IMR-90 (cell line): ENCODE data around the gene NRXN2. TPM values are rescaled to one million over a fixed set of nuclear protein-coding genes. Genes with fewer than 3 reads are reported as not detected.

ENCODE experiments used
- ATAC-seq: fragments of 200-7000 bp; cut with Tn5 transposase; 2 replicates; pipeline ENCODE4 v1.9.1; 2020; ENCODE audit warnings: low read depth, mild to moderate bottlenecking, moderate library complexity
- BruUV-seq: library from RNA; stranded (reverse); fragments of 400-500 nt; replicated peaks from 2 replicates; lab custom pipeline; 2021; lab: Mats Ljungman, UMichigan
- CTCF ChIA-PET: fragments of 300-600 bp; formaldehyde crosslinking; extraction: SDS; loops from one replicate; lab custom pipeline; 2021; ENCODE audit warnings: antibody characterized with exemption; lab: Yijun Ruan, JAX
- POLR2A ChIA-PET: fragments of 300-600 bp; sonication (Branson Sonifier 250); formaldehyde crosslinking; loops from one replicate; lab custom pipeline; 2022; ENCODE audit warnings: antibody characterized with exemption; ENCODE audit not compliant: unreplicated experiment; lab: Charles Lee
- DNase-seq: peaks from one replicate; pipeline ENCODE4 v3.0.0; 2013
- H2AFZ ChIP-seq: replicated peaks from 2 replicates; pipeline ENCODE3; 2013; ENCODE audit warnings: low read length, mild to moderate bottlenecking; ENCODE audit not compliant: poor library complexity
- H2AK5ac ChIP-seq: 2 replicates; pipeline ENCODE4 v1.6.1; 2013; ENCODE audit warnings: low read depth, low read length, inconsistent platforms
- H2AK9ac ChIP-seq: replicated peaks from 2 replicates; pipeline ENCODE3; 2013; ENCODE audit warnings: mild to moderate bottlenecking, low read depth, low read length, moderate library complexity; ENCODE audit not compliant: poor library complexity
- H2BK120ac ChIP-seq: 2 replicates; pipeline ENCODE4 v1.6.1; 2013; ENCODE audit warnings: low read depth, low read length, inconsistent platforms
- H2BK15ac ChIP-seq: 3 replicates; pipeline ENCODE4 v1.6.1; 2013; ENCODE audit warnings: low read depth, low read length, inconsistent platforms
- H2BK20ac ChIP-seq: 2 replicates; pipeline ENCODE4 v1.6.1; 2013; ENCODE audit warnings: low read depth, mild to moderate bottlenecking, inconsistent platforms, low read length, moderate library complexity
- H2BK5ac ChIP-seq: 2 replicates; pipeline ENCODE4 v1.6.1; 2013; ENCODE audit warnings: mild to moderate bottlenecking, low read depth, low read length, inconsistent platforms; ENCODE audit not compliant: poor library complexity, severe bottlenecking
- H3K14ac ChIP-seq: replicated peaks from 2 replicates; pipeline ENCODE4 v1.6.1; 2013; ENCODE audit warnings: low read depth, low read length, inconsistent platforms
- H3K18ac ChIP-seq: 2 replicates; pipeline ENCODE4 v1.6.1; 2013; ENCODE audit warnings: low read depth, low read length, control low read depth
- H3K23ac ChIP-seq: 2 replicates; pipeline ENCODE4 v1.6.1; 2013; ENCODE audit warnings: low read depth, low read length, inconsistent platforms
- H3K27ac ChIP-seq: 2 replicates; pipeline ENCODE4 v1.5.1; 2013; ENCODE audit warnings: mild to moderate bottlenecking, control low read depth, low read length; ENCODE audit not compliant: insufficient read depth
- H3K27me3 ChIP-seq: 2 replicates; pipeline ENCODE4 v1.6.1; 2013; ENCODE audit warnings: low read length; ENCODE audit not compliant: control insufficient read depth, insufficient read depth
- H3K36me3 ChIP-seq: 2 replicates; pipeline ENCODE4 v1.6.1; 2013; ENCODE audit warnings: low read length, mixed read lengths; ENCODE audit not compliant: control insufficient read depth, insufficient read depth
- H3K4ac ChIP-seq: 2 replicates; pipeline ENCODE4 v1.6.1; 2013; ENCODE audit warnings: low read depth, low read length, inconsistent platforms
- H3K4me1 ChIP-seq: 2 replicates; pipeline ENCODE4 v1.6.1; 2013; ENCODE audit warnings: low read length, mixed read lengths; ENCODE audit not compliant: control insufficient read depth, insufficient read depth
- H3K4me2 ChIP-seq: 2 replicates; pipeline ENCODE4 v1.6.1; 2013; ENCODE audit warnings: low read depth, mild to moderate bottlenecking, control low read depth, low read length, moderate library complexity
- H3K4me3 ChIP-seq: 2 replicates; pipeline ENCODE4 v1.5.1; 2013; ENCODE audit warnings: low read depth, mild to moderate bottlenecking, control low read depth, low read length, moderate library complexity; ENCODE audit not compliant: insufficient read depth
- H3K56ac ChIP-seq: 2 replicates; pipeline ENCODE4 v1.6.1; 2013; ENCODE audit warnings: low read length, inconsistent platforms; ENCODE audit not compliant: insufficient read depth; ENCODE audit errors: extremely low read depth
- H3K79me1 ChIP-seq, 2 experiments: 2 replicates each; pipeline ENCODE4 v1.6.1; 2013; ENCODE audit warnings: low read length in 2 of 2, inconsistent platforms in 1 of 2, low read depth in 1 of 2
- H3K9ac ChIP-seq: 2 replicates; pipeline ENCODE4 v1.6.1; 2013; ENCODE audit warnings: low read depth, low read length, control low read depth
- H3K9me1 ChIP-seq: 2 replicates; pipeline ENCODE4 v1.6.1; 2013; ENCODE audit warnings: low read length, inconsistent platforms; ENCODE audit not compliant: insufficient read depth
- H3K9me3 ChIP-seq: 2 replicates; pipeline ENCODE4 v1.6.1; 2013; ENCODE audit warnings: low read length; ENCODE audit not compliant: control insufficient read depth, insufficient read depth
- H4K20me1 ChIP-seq: 2 replicates; pipeline ENCODE4 v1.6.1; 2013; ENCODE audit warnings: low read length, inconsistent platforms; ENCODE audit not compliant: insufficient read depth
- H4K5ac ChIP-seq: 2 replicates; pipeline ENCODE4 v1.6.1; 2013; ENCODE audit warnings: mild to moderate bottlenecking, low read depth, low read length, control low read depth
- H4K8ac ChIP-seq, 2 experiments: 2 replicates each; pipeline ENCODE4 v1.6.1; 2013; ENCODE audit warnings: low read depth in 2 of 2, low read length in 2 of 2, control low read depth in 1 of 2, inconsistent platforms in 1 of 2
- H4K91ac ChIP-seq: 2 replicates; pipeline ENCODE4 v1.6.1; 2013; ENCODE audit warnings: low read depth, low read length, inconsistent platforms; ENCODE audit not compliant: insufficient read depth
- BHLHE40 ChIP-seq: fragments of 150-350 bp; IDR thresholded peaks from 2 replicates; pipeline ENCODE4 v1.6.1; 2016; ENCODE audit warnings: mild to moderate bottlenecking, low read depth, low read length
- CEBPB ChIP-seq: IDR thresholded peaks from 2 replicates; pipeline ENCODE4 v1.6.1; 2012; ENCODE audit warnings: low read depth, low read length, improper control_type of control experiment
- CHD1 ChIP-seq: IDR thresholded peaks from 2 replicates; pipeline ENCODE4 v1.6.1; 2012; ENCODE audit warnings: low read depth, low read length, improper control_type of control experiment
- CTCF ChIP-seq: conservative IDR thresholded peaks from 2 replicates; pipeline ENCODE4 v1.5.1; 2012; ENCODE audit warnings: mild to moderate bottlenecking, low read depth, low read length, improper control_type of control experiment
- NFE2L2 ChIP-seq: fragments of 150-350 bp; IDR thresholded peaks from 2 replicates; pipeline ENCODE4 v1.6.1; 2016; ENCODE audit warnings: low read depth, mild to moderate bottlenecking, low read length
- RCOR1 ChIP-seq: IDR thresholded peaks from 2 replicates; pipeline ENCODE4 v1.6.1; 2012; ENCODE audit warnings: mild to moderate bottlenecking, low read length, improper control_type of control experiment; ENCODE audit not compliant: insufficient replicate concordance
- RFX5 ChIP-seq: IDR thresholded peaks from 2 replicates; pipeline ENCODE4 v1.8.0; 2012; ENCODE audit warnings: low read depth, mild to moderate bottlenecking, low read length, moderate library complexity
- SMC3 ChIP-seq: fragments of 150-350 bp; IDR thresholded peaks from 2 replicates; pipeline ENCODE4 v1.6.1; 2016; ENCODE audit warnings: low read depth, mild to moderate bottlenecking, antibody characterized with exemption, low read length, moderate library complexity
- USF2 ChIP-seq: fragments of 150-350 bp; IDR thresholded peaks from 2 replicates; pipeline ENCODE4 v1.6.1; 2017; ENCODE audit warnings: mild to moderate bottlenecking, antibody characterized with exemption, low read length, low read depth
- WGBS, 2 experiments: methylation state at CpG; one replicate each; pipeline versions ENCODE4 v1.1.5 to v1.1.7; 2013; ENCODE audit warnings: missing lambda C conversion rate in 2 of 2; ENCODE audit not compliant: insufficient read length in 1 of 2; ENCODE audit errors: extremely low coverage in 2 of 2; 5-methylcytosine and 5-hydroxymethylcytosine counted together
- dilution Hi-C: fragments of 300-500 bp; cut with HindIII; formaldehyde crosslinking; loops from one replicate; pipeline ENCODE4 v1.14.3; 2018; ENCODE audit warnings: low sequenced_read_pairs; ENCODE audit not compliant: unreplicated experiment
- in situ Hi-C: fragments of 300-500 bp; cut with MboI; formaldehyde crosslinking; loops from 3 replicates; pipeline ENCODE4 v1.14.3; 2019; ENCODE audit warnings: low sequenced_read_pairs, inconsistent platforms, mixed read lengths
- intact Hi-C: fragments of 100-400 bp; cut with micrococcal nuclease; formaldehyde crosslinking; loops from 2 replicates; pipeline ENCODE4 v1.10.0; 2022
- polyA plus RNA-seq, 3 experiments: library from polyadenylated mRNA; depleted of rRNA; stranded (reverse); fragments of >200 nt; gene quantifications; 2 replicates each; pipeline ENCODE4 v1.2.3, GENCODE V29; 2012; ENCODE audit warnings: low replicate concordance in 1 of 3
- total RNA-seq: library from RNA; depleted of rRNA; stranded (reverse); fragments of >200 nt; gene quantifications from 2 replicates; pipeline ENCODE4 v1.2.3, GENCODE V29; 2012

The NRXN2 gene
- total and polyA plus RNA-seq, 2 of the 4 experiments (the other 2 are of a cell fraction) = 0.18 to 0.22 TPM

- DNase-seq (no peak), ATAC-seq (no peak)
- H2AK9ac ChIP-seq = no peak overlapping the region
- intact Hi-C loops (no loop called here), in situ Hi-C loops (no loop called here), dilution Hi-C loops (no loop called here)
- no peak overlapping the region for H3K4me2 ChIP-seq
- H2BK20ac ChIP-seq = no peak overlapping the region
- BruUV-seq = no TSS peak
- no peak overlapping the region for H4K91ac ChIP-seq
- POLR2A ChIA-PET = no interaction called here
- H3K4me3 ChIP-seq = no peak overlapping the region
- no peak overlapping the region for H2BK120ac ChIP-seq
- H3K36me3 ChIP-seq = peaks cover 82% of the 10 kb centered on the region
- peaks cover 37 to 79% of the 10 kb centered on the region in 2 experiments for H3K79me1 ChIP-seq
- no peak overlapping the region for H3K27ac ChIP-seq
- no peak overlapping the region for H3K4ac ChIP-seq
- H3K9ac ChIP-seq = no peak overlapping the region
- TF ChIP-seq CTCF (no peak; the same call in 1 of the 2 replicates), RFX5 (no peak), CHD1 (no peak), SMC3 (no peak), RCOR1 (no peak), BHLHE40 (no peak), NFE2L2 (no peak), USF2 (no peak), CEBPB (no peak)
- H3K14ac ChIP-seq = no peak overlapping the region
- no peaks in the 10 kb centered on the region for H3K27me3 ChIP-seq
- H4K20me1 ChIP-seq = peaks cover 72% of the 10 kb centered on the region
- no peak overlapping the region for H3K23ac ChIP-seq
- no peak overlapping the region for H3K18ac ChIP-seq
- H3K9me3 ChIP-seq = no peaks in the 10 kb centered on the region
- no peak overlapping the region for H2BK5ac ChIP-seq
- no peak overlapping the region for H3K56ac ChIP-seq
- H2AK5ac ChIP-seq = no peak overlapping the region
- H4K5ac ChIP-seq = no peak overlapping the region
- no peak overlapping the region for H4K8ac ChIP-seq
- H3K4me1 ChIP-seq = peaks cover 15% of the 10 kb centered on the region
- no peak overlapping the region for H2AFZ ChIP-seq
- H2BK15ac ChIP-seq = no peak overlapping the region
- CTCF ChIA-PET = no interaction called here
- 86% methylated on average over 14 of the region's 30 CpGs; no CpG with 5 or more reads in 1 of the 2 experiments for WGBS, 2 experiments
- peaks cover 14% of the 10 kb centered on the region; the same call in 1 of the 2 replicates for H3K9me1 ChIP-seq
Observed at GRCh38 chr11:64765291-64765850, 42.4 kb upstream of the NRXN2 start.
